NCI-H1436 (cell line): ENCODE results near the gene SNX9.

Source experiments
- DNase-seq: peaks from one replicate; lab custom pipeline; 2025; lab: John Stamatoyannopoulos, UW

The SNX9 gene

DNA sequence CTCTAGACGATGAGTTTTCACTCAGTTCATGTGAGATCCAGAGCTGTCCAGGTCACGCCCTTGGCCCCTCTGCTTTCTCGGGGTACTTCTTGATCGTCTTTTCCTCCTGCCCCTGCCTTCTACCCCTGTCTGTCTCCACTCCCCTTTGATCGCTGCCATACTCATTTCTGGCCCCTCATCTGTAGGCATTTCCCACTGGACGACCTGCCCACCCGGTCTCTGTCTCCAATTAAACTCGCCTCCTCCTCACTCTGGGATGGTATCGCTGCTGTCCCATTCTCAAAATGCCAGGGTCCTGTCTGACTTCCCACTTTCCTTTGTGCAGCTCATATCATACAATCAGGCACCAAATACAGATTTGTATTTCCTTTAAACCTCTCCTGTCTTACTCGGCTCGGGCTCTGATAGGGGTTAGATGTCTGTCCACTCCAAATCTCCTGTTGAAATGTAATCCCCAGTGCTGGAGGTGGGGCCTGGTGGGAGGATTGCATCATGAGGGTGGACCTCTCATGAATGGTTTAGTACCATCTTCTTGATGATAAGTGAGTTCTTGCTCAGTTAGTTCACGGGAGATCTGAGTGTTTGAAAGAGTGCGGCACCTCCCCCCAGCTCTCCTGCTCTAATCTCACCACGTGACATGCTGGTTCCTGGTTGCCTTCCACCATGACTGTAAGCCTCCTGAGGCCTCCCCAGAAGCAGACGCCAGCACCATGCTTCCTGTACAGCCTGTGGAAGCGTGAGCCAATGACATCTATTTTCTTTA is 155.2 kb downstream of the SNX9 start:
- no peak for DNase-seq

DNA sequence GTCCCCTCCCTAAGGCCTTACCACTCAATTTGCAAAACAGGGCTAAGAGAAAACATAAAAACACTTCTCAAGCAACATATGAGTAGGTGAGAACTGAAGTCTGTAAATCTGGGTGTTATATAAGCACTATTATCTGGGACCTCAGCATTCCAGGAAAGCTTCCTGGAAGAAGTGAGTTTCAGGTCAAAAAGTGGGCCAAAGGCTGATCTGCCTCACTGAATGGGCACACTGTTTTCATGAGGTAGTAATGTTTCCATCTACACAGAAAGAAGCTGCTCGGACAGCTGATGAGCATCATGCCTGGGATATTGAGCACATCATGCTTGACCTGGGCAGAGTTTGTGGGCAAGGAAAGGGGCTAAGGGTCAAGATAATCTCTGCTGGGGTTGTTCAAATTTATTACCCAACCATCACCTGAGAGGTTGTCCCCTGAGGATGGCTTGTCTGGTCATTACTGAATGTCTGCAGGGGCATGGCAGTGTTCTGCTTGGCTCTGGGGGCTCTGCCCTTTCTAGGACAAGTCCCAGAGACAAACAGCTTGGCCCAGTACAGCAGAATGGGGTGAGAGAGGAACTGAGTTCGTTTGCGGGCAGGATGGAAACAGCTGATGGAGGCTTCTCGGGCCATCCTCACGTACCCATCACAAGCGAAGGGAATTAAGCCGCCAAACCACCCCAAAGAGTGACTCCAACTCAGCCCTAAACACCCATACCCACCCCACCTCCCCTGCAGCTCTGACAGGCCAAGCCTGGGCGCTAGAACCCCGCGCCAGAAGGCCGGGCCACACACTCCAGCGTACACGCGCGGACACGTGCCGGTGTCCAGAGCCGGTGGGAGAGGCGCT is 157.5 kb downstream of the SNX9 start:
- no peak for DNase-seq

- DNase-seq, result no peak
These were observed 158.0 kb downstream of the SNX9 start for GRCh38 chr6:157981132-157981394.

GRCh38 chr6:157981395-157982101 is 158.5 kb downstream of the SNX9 start, which contains the start of gene SYNJ2:
TSS of gene SYNJ2 (plus strand) at chr6:157981863. CDS start at chr6:157981962, 99 bp downstream.
- DNase-seq, result peak; percentile 69

- no peak for DNase-seq
These were observed 159.1 kb downstream of the SNX9 start for GRCh38 chr6:157982102-157982562.

- no peak for DNase-seq
These were observed 159.7 kb downstream of the SNX9 start for GRCh38 chr6:157982563-157983405.

GRCh38 chr6:157983406-157984119 is 160.5 kb downstream of the SNX9 start:
- DNase-seq, result no peak

GRCh38 chr6:157984128-157984527 is 161.1 kb downstream of the SNX9 start:
- no peak for DNase-seq

DNA sequence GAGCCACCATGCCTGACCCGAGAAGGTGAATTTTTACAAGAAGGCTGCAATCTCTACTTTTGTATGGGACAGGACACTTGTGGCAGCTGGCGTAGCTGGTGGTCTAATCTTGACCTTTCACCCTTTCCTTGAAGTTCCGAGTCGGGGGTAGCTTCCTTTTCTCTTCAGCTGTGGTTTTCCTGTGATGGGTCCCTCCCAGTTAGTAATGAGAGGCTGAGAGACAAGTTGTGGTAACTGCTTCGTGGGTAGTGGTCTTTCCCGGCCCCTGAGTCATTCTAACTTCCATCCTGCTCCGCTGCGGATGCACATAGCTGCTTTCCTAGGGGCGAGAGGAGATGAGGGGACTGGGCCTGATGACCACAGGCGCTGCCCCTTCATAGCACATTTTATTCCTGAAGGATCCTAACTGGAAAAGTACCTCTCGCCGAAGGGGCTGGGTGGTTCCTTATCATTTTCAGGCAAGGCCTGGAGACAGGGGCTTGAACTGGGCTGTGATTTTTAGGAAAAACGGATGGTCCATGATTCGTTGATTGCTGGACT is 161.7 kb downstream of the SNX9 start:
- no peak for DNase-seq

GRCh38 chr6:157985378-157986155 is 162.5 kb downstream of the SNX9 start:
- no peak for DNase-seq

DNA sequence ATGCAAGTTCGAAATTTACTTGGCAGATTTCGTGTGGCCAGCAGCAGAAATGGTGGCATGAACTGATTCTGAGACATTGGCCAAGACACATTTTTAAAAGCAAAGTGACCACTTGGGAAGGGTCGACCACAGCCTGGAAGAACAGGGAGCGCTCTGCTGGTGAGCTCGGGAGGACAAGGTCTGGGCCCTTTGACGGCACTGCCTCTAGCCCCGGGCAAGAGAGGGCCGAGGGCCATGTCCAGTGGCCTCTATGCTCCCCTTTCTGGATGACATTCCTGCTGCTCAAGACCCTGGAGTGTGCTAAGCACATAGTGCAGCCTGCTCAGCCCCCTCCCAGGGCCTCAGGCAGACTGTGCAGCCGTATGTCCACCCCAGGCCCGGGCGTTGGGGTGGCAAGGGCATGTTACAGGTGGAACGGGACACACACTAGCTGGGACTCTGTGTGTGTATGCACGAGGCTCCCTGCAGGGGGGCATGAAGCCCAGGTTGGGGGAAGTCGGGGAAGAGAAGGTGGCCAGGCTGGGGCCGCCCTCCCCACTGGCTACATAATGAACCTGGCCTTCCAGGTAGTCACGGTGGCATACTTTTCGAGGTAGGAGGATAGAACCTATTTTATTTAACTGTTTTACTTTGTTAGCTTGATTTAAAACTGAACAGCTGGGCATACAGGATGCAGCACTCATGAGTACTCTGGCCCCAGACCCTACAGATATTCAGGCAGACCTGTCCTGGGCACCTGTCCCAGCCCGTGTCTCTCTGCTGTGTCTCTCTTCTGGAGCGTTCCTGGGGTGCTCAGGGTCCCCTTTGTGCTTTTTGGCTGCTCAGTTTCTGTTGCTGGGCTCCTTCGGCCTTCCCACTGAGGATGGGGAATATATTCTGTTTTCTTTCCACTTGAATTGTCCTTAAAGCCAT is 165.0 kb downstream of the SNX9 start:
- DNase-seq, result no peak

DNA sequence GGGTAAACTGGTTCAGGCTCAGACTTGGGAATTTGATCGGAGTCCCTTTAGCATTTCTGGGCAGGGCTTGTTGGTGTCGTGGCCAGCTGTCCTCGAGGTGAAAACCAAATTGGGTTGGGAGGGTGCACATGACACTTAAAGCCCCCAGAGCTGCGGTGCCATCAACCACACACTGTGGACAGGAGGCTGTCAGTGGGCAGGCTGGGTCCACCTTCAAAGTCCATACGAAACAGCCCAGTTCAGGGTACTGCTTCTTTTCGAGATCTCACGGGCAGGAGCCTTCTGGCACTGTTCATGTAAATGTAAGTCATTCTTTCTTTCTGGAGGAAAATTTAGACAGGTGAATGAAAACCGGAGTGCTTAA is 165.6 kb downstream of the SNX9 start:
- no peak for DNase-seq

DNA sequence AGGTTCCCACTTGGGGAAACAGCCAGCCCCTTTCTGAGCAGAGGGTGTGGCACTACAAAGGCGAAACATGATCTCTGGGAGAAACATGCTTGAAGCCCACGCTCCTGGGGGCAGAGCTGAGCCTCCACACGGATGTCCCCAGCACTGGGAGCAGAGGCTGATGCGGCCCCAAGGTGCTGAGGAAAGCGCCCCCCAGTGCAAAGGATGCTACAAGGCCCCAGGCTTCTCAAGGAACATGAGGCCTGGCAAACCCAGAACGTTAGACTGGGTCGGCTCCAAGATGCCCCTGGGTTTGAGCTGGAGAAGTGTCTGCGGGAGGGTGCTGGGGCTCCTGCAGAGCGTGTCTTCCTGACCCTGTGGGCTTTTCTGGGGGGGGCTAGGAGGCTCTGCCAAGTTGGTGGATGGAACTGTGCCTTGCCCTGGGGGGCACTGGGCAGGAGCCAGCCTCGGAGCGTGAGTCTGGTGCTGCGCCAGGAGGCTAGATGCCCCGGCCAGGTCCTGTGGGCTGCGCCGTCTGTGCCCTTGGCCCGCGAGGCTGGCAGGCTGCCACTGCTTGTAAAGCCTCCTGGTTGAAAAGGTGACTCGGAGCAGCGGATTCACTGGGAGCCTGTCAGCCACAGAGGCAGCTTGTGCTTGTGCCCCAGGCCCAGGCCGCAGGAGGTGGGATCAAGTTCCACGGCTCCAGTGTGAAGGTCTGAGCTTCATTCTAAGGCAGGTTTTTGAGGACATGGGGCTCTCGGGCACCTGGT is 166.7 kb downstream of the SNX9 start:
- DNase-seq, result no peak

DNA sequence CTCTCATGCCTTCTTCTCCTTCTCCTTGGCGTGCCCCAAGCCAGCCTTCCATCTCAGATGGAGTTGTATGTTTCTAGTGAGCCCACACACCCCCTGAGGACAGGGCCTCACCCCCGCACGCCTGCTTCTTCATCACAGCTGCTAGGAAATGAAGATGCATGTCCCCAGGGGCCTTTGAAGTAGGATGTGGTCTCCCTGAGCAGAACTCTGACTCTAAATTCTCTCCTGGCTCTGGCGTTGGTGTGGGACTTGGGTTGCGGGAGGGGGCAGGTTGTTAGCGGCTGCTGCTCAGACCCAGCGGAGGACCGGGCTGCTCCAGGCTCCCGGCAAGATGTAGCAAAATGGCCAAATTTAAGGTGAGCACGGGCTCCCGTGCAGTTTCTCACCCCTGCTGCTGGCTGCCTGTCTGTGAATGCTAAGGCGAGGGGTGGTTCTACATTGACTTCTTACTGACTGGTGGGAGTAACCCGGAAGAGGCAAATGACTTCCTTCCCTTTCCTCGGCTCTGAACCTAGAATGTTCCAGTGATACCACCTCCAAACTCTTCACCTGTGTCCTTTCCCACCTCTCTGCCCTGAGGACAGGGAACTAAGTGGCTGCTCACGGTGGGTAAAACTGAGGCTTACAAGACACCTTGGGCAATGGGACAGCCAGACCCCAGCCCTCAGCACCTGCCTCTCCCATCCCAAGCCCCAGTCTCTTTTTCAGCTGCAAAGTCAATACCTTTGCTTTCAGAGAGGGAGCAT is 167.4 kb downstream of the SNX9 start:
- DNase-seq, result no peak

DNA sequence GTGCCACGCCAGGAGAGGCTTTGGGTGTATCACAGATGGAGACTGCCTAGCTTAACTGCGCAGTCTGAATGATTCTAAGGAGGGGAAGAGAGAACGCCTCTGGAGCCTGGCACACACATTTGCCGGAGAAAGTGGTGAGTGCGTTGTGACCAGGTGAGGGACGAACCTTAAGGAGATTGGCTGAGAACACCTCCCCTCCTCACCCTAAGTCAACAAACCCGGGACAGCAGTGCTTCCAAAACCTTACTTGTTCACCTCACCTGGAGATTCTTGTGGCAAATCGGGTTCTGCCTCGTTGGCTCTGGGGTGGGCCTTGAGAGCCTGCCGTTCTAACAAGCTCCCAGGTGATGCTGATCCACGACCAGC is 168.0 kb downstream of the SNX9 start:
- DNase-seq, result no peak

DNA sequence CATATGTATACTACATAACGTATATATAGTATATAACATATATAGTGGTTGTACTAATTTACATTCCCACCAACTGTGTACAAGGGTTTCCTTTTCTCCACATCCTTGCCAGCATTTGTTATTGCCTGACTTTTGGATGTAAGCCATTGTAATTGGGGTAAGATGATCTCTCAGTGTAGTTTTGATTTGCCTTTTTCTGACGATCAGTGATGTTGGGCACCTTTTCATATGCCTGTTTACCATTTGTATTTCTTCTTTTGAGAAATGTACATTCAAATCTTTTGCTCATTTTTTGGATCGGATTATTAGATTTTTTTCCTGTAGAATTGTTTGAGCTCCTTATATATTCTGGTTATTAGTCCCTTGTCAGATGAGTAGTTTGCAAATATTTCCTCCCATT is 170.0 kb downstream of the SNX9 start:
- DNase-seq, result no peak

- no peak for DNase-seq
These were observed 171.2 kb downstream of the SNX9 start for GRCh38 chr6:157994125-157994795.
